ENCODE measurements around the gene DEAF1. TPM values are rescaled to one million over a fixed set of nuclear protein-coding genes. Genes with fewer than 3 reads are reported as not detected.

Gene DEAF1
- total RNA-seq, 4 donors from 2014 or later: 20.3 to 29.0 (median 23.0) TPM

DNA sequence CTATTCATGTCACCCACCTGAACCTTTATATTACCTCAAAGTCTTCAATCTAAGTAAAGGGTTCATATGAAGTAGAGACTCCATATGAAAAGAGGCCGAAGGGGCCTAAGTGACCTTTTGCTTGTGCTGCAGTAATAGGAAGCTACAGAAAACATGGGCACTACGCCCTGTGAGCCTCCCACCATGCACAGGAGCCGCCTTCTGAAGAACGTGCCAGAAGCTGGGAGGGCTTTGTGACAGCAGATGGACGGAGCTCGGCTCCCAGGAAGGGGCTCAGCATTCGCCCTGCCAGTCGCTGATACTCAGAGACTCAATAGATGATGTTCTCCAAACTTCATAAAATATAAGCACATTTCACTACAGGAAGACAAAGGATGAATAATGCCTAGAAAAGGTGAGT lies 21.2 kb downstream of the DEAF1 start:
- TF ChIP-seq, protein P1, sequence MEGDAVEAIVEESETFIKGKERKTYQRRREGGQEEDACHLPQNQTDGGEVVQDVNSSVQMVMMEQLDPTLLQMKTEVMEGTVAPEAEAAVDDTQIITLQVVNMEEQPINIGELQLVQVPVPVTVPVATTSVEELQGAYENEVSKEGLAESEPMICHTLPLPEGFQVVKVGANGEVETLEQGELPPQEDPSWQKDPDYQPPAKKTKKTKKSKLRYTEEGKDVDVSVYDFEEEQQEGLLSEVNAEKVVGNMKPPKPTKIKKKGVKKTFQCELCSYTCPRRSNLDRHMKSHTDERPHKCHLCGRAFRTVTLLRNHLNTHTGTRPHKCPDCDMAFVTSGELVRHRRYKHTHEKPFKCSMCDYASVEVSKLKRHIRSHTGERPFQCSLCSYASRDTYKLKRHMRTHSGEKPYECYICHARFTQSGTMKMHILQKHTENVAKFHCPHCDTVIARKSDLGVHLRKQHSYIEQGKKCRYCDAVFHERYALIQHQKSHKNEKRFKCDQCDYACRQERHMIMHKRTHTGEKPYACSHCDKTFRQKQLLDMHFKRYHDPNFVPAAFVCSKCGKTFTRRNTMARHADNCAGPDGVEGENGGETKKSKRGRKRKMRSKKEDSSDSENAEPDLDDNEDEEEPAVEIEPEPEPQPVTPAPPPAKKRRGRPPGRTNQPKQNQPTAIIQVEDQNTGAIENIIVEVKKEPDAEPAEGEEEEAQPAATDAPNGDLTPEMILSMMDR (IDR thresholded peaks at IDR 0.05): no peak
- ATAC-seq (ENCODE audit: low FRiP score): no peak

DNA sequence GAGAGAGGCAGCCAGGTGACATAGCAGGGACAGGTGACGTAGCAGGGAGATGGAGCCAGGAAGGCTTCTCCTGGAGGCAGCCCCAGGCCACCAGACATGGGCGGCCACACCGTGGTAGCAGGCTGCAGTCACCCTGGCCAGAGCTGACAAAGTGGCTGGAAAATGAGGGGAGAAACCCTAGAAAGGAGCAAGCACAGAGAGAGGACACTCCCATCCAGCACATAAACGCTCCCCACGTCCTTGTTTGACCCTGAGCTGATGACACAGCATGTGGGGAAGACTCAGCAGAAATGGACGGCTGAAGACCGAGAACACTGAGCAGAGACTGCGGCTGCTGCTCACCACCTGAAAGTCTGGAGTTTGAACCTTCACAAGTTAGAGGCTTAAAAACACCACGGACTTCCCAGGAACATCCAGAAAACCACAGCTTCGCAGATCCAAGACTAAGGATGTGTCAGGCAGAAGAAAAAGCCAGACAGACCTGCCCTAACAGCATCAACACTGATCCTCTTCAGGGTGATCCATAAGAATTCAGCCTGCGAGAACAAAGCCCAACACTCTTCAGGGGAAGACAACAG lies 29.2 kb downstream of the DEAF1 start:
- no peak for DNase-seq (ENCODE audit: low spot score)
- TF ChIP-seq, protein P1 (IDR thresholded peaks at IDR 0.05): no peak
- ATAC-seq (ENCODE audit: low FRiP score): peak; percentile 26

More for the DNA sequence above, 21.2 kb downstream of the DEAF1 start:
- DNase-seq (ENCODE audit: low spot score): no peak

DNA sequence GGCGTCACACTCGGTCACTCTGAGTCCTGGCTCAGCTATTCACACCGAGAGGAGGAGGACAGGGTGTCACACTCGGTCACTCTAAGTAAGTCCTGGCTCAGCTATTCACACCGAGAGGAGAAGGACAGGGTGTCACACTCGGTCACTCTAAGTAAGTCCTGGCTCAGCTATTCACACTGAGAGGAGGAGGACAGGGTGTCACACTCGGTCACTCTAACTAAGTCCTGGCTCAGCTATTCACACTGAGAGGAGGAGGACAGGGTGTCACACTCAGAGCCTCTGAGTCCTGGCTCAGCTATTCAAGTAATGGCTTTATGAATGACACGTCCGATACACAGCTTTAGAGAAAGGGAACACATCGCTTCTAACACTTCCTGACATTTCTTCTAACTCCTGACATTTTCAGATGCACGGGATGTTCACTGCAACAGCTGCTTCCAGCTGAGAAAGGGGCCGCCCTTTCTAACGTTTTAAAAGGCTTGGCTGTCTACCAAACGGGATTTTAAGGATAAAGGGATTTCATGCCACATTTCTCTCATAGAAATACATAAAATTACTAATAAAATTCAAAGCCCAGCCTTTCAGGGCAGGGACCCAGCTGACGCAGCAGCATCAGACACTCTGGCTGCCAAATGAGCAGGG lies 29.8 kb downstream of the DEAF1 start:
- DNase-seq (ENCODE audit: low spot score) (no peak), ATAC-seq (ENCODE audit: low FRiP score) (no peak)
- TF ChIP-seq, protein P1 (IDR thresholded peaks at IDR 0.05): no peak

DNA sequence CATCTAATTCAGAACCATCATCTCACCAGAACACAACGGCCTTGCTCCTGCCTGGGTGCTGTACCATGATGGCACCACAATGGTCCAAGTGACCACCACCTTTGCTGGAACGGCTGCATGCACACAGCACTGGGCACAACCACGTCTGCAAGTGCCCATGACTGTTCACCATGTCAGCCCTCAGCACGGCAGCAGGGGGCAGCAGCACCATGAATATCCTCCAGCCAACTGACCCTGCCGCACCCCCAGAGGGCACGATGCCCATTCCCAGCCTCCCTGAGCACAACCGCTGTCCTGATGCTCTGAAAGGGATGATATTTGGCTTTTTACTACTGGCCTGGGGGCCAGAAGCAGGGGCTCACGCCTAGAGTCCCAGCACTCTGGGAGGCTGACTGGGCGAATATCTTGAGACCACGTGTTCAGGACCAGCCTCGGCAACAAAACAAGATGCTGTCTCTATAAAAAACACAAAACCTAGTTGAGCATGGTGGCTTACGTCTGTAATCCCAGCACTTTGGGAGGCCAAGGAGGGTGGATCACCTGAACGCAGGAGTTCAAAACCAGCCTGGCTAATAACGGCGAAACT lies 32.2 kb downstream of the DEAF1 start:
- ATAC-seq (ENCODE audit: low FRiP score): peak; percentile 31
- TF ChIP-seq, protein P1 (IDR thresholded peaks at IDR 0.05): peak in 1 of 3 donors; percentile 27
- peak; percentile 60 for DNase-seq (ENCODE audit: low spot score)

DNA sequence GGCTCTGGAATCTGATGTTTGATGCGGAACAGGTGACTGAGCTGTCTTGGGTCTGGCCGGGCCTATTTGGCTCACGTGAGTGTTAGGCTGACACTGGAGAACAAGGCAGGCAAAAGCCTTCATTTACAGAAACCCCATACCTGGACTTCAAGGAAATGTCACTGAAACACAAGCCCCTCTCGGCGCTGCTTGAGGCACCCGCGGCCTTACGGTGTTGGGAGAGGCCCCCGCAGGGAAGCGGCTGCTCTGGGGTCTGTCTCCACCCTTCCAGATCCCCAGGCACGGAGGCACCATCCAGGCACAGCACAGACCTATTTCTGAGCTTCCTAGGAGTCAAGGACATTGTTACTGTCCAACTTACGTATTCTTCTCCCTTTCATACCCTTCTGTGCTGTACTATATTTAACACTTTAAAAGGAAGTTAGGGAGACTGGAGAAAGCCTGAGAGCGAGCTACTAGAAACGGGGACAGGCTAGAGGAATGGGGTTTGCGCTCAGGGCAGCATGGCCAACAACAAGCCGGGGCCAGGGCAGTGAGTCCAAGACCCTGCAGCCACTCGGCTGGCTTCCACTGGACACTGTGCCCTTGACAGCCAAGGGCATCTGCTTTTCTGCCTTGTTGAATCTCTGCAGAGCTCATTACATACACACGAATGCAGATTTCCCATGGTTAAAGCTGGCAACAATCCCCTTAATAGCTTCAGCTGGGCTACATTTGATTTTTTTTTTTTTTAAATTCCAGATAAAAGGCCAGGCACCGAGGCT lies 34.2 kb downstream of the DEAF1 start:
- no peak for ATAC-seq (ENCODE audit: low FRiP score)
- DNase-seq (ENCODE audit: low spot score): no peak
- TF ChIP-seq, protein P1 (IDR thresholded peaks at IDR 0.05): no peak

DNA sequence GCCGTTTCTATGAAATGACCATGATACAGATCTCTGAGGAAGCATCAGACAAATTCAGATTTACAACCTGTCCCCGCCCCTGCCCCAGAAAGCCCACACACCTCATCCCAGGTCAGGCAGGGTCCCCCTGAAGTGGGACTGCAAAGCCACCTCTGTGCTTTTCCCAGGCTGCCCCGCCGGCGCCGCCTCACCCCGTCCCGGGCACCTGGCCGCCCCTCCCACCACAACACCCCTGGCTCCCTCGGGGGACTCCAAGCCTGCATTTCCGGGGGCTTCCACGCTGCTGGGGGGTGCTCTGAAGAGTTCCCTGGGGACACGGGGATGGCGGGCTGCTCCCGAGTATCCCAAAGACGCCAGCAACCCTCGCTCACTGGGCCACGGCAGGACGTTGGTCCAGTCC lies 34.7 kb downstream of the DEAF1 start:
- TF ChIP-seq, protein P1 (IDR thresholded peaks at IDR 0.05): no peak
- DNase-seq (ENCODE audit: low spot score) (no peak), ATAC-seq (ENCODE audit: low FRiP score) (no peak)
